ENCODE results near the gene PATJ.

PATJ gene

DNA sequence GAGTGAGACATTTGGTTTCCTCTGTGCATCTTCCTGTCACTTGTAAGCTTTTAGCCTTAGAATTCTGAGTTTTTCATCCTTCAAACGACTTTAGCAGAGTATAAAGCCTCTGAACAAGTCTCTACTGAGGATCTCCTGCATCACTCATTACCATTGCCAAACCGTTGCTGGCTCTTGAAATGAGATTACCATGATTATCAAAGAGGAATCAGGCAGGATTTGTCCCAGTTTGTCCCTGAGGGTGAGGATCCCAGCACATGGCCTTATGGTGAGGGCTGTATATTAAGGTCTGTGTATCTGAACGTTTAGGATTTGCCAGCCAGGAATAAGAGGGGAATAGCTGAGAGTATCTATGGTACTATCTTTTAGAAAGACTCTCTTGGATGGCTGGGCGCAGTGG, 282.9 kb downstream of the PATJ start:
- no peak for DNase-seq (ENCODE audit: extremely low spot score, insufficient read length, low read depth)
- no peak for FAIRE-seq

DNA sequence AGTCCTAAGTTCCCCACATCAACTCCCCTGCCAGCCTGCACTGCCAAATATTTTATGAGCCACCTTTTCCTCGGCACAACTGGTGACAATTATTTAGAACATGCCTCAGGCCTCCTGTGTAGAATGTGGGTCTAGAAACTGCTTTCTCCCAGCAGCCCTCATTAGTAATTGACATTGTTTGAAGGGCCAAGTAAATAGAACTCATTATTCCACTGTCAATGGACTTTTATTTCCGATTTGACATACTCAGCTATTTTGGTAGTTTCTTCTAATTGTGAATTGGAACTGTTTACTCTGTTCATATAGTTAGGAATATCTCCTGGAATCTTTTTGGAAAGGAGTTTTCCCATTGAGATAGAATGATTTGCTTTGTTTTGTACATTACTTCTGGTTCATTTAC, 283.6 kb downstream of the PATJ start:
- DNase-seq (ENCODE audit: extremely low spot score, insufficient read length, low read depth) = no peak
- FAIRE-seq = no peak

DNA sequence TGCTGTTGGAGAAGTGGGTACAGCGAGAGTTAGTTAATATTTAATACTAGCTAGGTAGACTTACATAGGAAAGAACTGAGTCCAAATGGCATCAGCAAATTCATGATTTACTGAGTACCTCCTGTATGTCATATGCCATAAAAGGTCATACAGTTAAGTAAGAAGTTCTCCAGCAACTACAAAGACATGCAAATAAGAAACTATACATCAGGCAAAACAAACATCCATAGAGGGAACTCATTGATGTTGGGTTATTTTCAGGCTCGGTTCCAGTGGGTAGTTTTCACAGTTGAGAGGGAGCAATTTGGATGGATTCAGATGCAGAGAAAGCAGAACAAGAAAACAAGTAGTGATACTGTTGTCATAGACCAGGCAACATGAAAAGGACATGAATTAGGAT, 287.4 kb downstream of the PATJ start:
- FAIRE-seq (no peak), DNase-seq (ENCODE audit: extremely low spot score, insufficient read length, low read depth) (no peak)

DNA sequence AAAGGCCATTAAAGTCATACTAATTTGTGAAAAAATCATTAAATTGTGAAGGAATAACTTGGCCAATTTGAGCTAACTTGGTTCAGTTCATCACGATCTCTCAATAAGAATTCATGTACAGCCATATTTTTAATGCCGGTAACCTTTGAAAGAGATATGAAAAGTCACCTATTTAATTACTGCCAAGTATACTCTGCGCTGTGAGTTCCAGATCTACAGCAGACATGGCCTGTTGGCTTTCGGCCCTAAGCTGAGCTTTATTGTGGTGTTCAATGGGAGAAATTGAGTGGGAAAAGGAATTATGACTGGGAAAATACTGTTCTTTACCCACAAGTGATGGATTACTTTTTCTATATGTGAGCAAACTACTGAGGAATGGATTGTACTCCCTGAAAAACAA, 292.5 kb downstream of the PATJ start:
- FAIRE-seq (no peak), DNase-seq (ENCODE audit: extremely low spot score, insufficient read length, low read depth) (no peak)

DNA sequence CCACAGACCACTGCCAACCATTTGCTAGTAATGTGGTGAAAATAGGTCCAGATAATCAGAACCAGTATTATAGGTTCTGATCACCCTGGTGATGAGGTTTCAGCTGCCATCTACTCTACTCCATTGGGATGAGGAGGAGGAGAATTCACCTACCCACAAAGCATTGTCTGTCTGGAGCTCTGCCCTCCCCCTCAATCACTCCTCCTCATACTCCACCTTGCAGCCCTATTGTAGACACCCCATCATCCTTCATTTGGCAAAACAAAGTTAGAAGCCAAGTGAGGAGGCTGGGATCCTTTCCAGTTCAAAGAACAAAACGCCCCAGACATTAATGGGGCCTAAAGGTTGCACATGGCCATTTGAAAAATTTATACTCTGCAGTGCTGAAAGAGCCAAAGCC, 295.0 kb downstream of the PATJ start:
- no peak for FAIRE-seq
- no peak for DNase-seq (ENCODE audit: extremely low spot score, insufficient read length, low read depth)

DNA sequence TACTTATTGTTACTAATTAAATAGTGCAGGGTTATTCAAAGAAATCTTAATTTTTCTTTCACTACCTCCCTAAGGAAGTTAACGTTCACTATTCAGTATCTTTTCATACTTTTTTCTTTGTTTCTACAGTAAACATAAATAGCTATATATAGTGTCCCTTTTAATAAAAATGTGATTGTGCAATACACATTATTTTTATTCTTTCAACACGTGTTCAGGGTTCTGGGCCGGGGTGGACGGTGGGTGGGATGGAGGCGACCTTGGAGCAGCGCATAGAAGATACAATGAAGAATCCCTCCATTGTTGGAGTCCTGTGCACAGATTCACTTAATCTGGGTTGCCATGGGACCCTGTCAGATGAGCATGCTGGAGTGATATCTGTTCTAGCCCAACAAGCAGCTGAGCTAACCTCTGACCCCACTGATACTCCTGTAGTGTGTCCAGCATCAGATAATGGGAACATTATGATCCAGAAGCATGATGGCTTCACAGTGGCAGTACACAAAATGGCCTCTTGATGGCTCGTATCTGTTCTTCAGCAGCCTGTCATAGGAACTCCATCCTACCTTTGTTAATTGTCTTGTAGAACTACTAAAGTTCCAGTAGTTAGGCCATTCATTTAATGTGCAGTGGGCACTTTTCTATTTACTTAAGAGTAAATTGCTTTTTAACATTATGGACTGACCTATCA, 296.5 kb downstream of the PATJ start:
- FAIRE-seq = no peak

DNA sequence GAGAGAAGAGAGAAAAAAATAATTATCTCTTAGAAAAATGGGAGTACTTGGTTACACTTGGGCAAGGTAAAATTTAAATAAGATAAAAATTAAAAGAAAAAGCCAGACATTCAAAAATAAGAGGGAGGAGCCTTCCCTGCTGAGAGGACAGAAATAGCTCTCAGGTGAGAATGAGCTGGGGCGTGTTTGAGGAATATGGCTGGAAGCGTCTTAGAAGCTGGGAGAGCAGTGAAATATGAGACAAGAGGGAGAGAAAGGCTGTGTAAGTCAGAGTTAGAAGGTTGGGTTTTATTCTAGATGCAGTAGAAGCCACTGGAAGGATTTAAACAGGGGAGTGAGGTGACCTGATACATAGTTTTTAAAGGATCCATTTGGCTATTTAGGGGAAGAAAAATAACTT, 298.2 kb downstream of the PATJ start:
- no peak for DNase-seq (ENCODE audit: extremely low spot score, insufficient read length, low read depth)
- FAIRE-seq = no peak

More for the DNA sequence above, 296.5 kb downstream of the PATJ start:
- DNase-seq (ENCODE audit: extremely low spot score, insufficient read length, low read depth) = no peak

DNA sequence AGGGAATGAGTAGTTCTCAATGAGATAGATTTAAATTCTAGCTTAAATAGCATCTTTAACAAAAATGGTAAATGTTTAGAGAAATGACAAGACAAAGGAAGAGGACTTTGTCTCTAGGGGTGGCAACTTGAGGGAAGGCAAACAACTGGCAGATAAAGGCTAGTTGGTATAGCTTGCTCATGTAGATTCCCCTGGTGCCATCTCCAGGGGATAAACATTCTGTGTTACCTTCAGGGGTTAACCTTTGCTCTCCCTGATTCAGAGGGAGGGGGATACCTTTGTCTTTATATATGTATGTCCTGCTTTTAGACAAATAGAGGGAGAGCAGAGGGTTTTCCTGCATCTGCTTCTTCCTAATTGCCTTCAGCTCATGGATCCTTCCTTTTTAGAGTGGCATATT, 298.7 kb downstream of the PATJ start:
- DNase-seq (ENCODE audit: extremely low spot score, insufficient read length, low read depth) (no peak), FAIRE-seq (no peak)

DNA sequence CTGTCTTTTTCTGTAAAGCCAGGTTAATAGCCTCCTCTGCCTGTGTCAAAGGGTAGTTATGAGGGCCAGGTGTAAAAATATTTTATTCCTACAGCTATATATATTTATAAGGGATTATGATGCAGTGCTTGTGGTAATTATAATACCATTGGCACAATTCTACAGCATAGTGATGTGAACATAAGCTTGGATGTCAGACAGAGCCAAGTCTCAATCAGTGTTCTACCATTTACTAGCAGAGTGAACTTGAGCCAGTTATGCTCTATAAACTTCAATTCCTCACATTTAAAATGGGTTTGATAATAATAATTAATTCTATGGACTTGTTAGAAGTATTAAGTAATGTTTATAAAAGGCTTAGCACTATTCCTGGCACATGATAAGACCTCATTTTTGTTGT, 300.9 kb downstream of the PATJ start:
- DNase-seq (ENCODE audit: extremely low spot score, insufficient read length, low read depth) = no peak
- FAIRE-seq = no peak

DNA sequence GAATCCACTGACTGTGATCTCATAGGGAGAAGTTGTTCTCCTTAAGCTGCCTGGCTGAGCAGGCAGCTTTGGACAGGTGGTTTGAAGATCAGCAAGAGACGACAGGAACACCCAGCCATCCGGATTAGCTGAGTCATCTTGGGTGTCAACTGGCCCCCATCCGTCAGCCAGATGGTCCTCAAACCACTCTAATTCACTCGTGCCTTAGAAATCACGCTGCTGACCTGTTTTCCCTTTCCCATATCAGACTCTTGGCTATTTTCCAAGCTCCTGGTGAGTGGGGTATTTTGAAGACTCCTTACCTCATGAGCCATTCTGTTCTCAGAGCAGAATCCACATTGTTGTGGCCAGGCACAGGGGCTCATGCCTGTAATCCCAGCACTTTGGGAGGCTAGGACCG, 303.3 kb downstream of the PATJ start:
- FAIRE-seq = no peak
- DNase-seq (ENCODE audit: extremely low spot score, insufficient read length, low read depth) = no peak

DNA sequence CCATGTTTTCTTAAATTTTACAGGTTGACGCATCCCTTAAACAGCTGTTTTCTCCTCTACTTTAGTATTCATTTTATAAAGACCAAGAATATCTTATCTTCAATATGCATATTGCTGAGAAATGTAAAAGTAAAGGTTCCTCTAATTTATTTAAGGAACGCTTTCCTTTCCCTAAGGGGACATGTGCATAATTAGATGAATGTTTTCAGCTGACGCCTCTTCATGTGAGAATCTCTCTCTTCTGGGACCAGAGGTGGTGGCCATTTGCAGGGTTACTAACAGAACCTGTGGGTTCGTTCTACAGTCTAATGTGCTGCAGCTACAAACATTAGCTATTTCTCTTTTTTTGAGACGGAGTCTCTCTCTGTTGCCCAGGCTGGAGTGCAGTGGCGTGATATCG, 304.6 kb downstream of the PATJ start:
- DNase-seq (ENCODE audit: extremely low spot score, insufficient read length, low read depth) = no peak
- no peak for FAIRE-seq

DNA sequence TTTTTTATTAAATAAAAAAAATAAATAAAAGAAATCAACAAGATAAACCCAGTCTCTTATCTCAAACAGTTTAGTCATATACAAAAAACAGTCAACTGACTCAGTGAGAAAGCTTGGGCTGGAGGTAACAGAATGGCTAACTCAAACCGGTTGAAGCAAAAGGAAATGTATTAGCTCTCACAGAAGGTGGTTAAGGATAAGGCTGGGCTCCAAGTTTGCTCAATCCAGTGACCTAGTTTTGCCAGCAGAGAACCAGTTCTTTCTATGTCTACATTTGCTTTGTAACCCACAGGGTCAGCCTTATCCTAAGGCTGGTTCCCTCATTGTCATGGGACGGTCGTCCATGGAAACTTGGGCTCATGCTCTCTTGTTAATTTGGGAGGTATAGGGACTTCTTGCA, 307.9 kb downstream of the PATJ start:
- no peak for DNase-seq (ENCODE audit: extremely low spot score, insufficient read length, low read depth)

DNA sequence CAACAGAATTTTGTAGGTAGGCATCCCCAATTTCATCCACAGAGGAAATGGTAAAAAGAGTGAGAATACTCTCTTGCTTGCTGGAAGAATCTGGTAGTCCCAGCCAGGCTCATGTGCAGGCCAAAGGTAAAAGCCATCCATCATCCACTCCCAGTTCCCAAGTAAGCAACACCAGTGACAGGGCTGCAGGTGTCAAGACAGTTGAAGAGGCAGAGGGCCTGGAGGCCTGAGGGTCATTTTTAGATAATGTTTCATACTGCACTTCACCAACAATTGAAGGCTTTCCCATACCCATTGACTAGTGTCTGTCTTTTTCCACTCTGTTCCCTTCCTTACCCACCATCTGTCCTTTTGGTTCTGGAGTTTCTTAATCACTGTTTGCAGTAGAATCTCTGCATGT, 310.7 kb downstream of the PATJ start:
- FAIRE-seq (no peak), DNase-seq (ENCODE audit: extremely low spot score, insufficient read length, low read depth) (no peak)

More for the DNA sequence above, 307.9 kb downstream of the PATJ start:
- FAIRE-seq = no peak

DNA sequence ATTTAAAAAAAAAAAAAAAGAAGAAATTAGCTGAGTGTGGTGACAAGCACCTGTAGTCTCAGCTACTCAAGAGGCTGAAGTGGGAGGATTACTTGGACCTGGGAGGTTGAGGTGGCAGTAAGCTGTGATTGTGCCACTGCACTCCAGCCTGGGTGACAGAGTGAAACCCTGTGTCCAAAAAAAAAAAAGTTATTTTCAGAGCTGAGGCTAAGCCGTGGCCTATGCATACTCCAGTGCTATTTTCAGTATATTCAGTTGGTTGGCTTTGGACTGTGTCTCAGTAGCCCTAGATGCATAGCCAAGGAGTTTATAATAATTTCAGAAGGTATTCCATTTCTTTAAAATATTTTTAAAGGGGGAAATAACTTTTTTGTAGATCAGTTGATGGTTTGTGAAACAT, 311.9 kb downstream of the PATJ start:
- DNase-seq (ENCODE audit: extremely low spot score, insufficient read length, low read depth) (no peak), FAIRE-seq (no peak)

DNA sequence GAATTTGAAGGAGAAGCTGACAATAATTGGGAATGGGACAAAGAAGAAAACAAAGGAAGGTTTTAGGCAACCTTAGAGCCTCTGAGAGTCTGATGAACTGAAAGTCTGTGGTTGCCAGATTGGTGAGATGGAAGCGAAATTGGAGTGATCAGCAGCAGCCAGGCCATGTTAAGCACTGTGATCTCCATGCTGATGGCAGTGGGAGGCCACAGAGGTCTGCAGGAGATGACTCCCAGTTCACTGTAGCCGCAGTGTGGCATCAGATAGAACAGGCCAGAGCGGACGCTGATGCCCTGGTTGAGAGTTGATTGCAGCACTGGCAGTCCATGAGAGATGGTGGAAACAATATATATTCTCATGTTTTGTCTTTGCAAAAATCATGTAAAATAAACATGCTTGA, 314.9 kb downstream of the PATJ start:
- FAIRE-seq = no peak

DNA sequence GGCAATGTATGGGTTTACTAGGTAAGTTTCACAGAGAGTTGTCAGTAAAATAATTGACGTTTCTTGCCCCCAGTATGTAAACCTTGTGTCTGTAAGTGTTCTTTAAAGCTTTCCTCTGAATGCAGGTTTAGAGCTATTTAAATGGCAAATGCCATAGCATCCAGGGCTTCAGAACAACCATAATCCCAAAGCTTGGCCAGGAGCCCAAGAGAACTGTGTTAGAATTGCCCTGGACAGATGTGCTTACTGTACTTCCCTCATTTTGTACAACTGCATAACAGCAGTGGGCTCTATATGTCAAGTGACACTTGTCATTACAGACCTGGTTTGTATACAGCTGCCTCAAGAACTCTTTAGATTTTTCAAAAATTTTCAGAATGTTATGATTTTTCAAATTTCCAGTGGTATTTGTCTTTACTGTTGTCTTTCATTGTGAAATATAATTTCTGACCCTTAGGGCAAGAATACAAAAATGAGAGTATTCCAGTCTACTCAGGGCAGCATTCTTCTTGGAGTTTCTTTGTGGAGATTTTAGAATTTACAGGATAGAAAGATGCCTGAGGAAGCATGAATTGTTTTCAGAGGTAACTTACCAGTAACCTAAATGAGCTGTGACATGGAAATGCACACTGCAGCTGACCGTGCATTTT, 315.5 kb downstream of the PATJ start:
- FAIRE-seq = no peak
- DNase-seq (ENCODE audit: extremely low spot score, insufficient read length, low read depth) = no peak

More for the DNA sequence above, 314.9 kb downstream of the PATJ start:
- DNase-seq (ENCODE audit: extremely low spot score, insufficient read length, low read depth) = no peak

DNA sequence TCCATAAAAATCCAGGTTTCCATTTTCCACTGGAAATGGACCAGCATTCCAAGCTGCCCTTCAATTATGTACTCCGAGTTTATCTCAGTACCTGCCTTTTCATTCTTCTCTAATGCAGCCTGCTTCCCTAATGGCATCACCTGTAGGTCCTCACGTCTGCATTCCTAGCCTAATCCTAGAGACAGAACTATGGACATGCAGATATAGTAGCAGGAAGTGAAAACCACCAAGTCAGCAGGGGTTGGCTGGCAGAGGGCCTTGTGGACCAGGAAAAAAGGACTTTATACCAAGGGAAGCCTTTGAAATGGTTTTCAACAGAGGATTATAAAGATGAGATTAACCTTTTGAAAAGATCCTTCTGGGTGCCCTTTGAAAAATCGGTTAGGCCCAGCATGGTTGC, 316.7 kb downstream of the PATJ start:
- FAIRE-seq = no peak
- no peak for DNase-seq (ENCODE audit: extremely low spot score, insufficient read length, low read depth)

DNA sequence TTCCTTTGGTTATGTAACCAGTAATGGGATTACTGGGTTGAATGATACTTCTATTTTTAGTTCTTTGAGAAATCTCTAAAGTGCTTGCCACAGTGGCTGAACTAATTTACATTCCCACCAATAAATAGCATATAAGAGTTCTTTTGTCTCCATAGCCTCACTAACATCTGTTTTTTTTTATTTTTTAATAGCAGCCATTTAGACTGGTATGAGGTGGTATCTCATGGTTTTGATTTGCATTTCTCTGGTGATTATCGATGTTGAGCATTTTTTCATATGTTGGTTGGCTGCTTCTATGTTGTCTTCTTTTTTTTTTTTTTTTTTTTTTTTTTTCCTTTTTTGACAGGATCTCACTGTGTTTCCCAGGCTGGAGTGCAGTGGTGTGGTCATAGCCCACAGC, 319.8 kb downstream of the PATJ start:
- DNase-seq (ENCODE audit: extremely low spot score, insufficient read length, low read depth) (no peak), FAIRE-seq (no peak)

DNA sequence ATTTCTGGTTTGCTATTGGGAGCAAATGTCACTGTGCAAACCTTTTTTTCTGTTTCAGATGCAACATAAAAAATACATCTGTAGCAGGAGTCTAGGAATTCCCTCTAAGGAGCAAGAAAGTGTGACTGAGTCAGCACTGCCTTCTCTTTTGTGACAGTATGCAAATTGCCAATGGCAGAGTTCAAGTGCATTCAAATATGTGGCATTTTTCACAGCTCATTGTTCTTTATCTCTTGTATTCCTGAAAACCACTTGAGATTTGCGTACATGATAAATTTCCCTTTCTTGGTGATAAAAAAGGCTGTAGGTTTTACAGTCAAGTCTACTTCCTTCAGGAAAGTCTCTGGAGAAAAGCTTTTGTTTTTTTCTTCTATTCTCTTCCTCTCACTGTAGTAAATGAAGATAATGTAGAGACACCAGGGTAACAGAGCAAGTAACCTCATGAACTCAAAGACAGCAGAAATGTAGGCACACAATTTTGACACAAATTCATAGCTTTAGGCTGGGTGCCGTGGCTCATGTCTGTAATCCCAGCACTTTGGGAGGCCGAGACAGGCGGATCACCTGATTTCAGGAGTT, 322.6 kb downstream of the PATJ start:
- no peak for DNase-seq (ENCODE audit: extremely low spot score, insufficient read length, low read depth)
- FAIRE-seq = no peak

DNA sequence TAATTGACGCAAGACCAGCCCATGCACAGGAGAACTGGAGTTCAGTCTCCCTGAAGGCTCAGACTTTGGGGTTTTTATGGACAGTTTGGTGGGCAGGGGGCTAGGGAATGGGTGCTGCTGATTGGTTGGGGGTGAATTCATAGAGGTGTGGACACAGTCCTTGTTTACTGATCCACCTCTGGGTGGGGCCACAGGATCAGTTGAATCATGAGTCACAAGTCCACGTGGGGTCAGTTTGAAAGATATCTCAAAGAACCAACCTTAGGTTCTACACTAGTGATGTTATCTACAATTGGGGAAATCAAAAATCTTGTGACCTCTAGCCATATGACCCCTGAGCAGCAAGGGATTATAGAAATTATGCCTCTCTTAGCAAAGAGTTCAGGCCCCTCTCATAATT, 324.4 kb downstream of the PATJ start:
- FAIRE-seq (no peak), DNase-seq (ENCODE audit: extremely low spot score, insufficient read length, low read depth) (no peak)

DNA sequence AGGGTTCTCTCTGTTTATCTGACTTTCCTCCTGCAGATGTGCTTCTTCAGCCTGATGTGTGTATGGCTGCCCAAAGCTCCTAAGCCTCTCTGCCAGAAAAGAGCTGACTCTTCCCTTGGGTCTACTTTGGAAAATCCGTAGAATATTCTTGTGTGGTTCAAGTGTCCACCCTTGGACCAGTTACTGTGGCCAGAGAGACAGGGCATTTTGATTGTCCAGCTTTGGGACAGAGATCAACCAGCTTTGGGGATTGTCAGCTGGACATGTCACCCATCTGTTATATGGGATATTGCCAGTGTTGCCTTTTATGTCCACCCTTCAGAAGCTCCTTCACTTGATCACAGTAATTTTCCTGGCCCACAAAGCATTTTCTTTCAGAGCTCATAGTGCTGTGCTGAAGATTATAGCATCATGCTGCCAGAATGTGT, 326.1 kb downstream of the PATJ start:
- FAIRE-seq = no peak
- no peak for DNase-seq (ENCODE audit: extremely low spot score, insufficient read length, low read depth)

DNA sequence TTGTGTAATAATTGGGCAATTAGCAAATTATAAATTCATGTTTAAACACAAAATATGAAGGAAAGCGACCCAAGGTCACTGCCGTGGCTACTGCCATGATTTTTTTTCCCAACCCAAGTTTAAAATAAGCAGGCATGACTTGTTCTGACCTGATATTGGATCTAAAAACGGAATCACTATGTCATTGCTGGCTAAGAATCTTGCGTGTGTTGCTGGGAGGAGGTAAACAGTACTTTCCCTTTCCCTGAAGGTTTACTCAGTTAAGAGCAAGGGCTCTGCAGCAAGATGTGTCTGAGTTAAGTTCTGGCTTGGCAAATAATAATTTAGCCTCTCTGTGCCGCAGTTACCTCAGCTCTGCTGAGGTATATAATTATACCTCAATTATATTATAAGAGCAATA, 326.7 kb downstream of the PATJ start:
- DNase-seq (ENCODE audit: extremely low spot score, insufficient read length, low read depth) = no peak
- no peak for FAIRE-seq

Measured in GM18507 (cell line).